Measurements from ENCODE around the gene BGN. TPM values are rescaled to one million over a fixed set of nuclear protein-coding genes. Genes with fewer than 3 reads are reported as not detected.

The BGN gene
- total RNA-seq, 1 experiment from 2014 or later = 1.2 TPM

- no peak overlapping the region for H2BK5ac ChIP-seq (ENCODE audit: insufficient read length, low read length)
- no peak overlapping the region for H3K4ac ChIP-seq (ENCODE audit: low read depth, low read length)
- no peak overlapping the region for H4K91ac ChIP-seq (ENCODE audit: insufficient read length, low read depth, low read length)
- no peaks in the 10 kb centered on the region for H3K23me2 ChIP-seq (ENCODE audit: insufficient read length, low read depth, low read length, poor library complexity, severe bottlenecking)
- H3K27me3 ChIP-seq (ENCODE audit: insufficient read depth, low read length) = no peaks in the 10 kb centered on the region
- Mint-ChIP-seq H3K27me3 (ENCODE audit: low read depth) (peaks cover 9% of the 10 kb centered on the region; the same call in 1 of the 2 replicates), H3K4me1 (no peaks in the 10 kb centered on the region), H3K27ac (no peak overlapping the region), H3K4me3 (no peak overlapping the region), H3K36me3 (ENCODE audit: insufficient read depth in 1 of 3, low read depth in 3 of 3) (peaks cover 0 to 2% (median 0%) of the 10 kb centered on the region in 3 experiments; a peak in 2 of 7 replicates), H3K9me3 (peaks cover 70 to 87% of the 10 kb centered on the region in 2 experiments)
- H2AFZ ChIP-seq (ENCODE audit: low read length) = no peak overlapping the region
- no peaks in the 10 kb centered on the region for H3K79me2 ChIP-seq (ENCODE audit: insufficient read depth, low read length)
- H4K20me1 ChIP-seq (ENCODE audit: control insufficient read depth, insufficient read depth, insufficient read length) = no peaks in the 10 kb centered on the region
- H3K18ac ChIP-seq (ENCODE audit: insufficient read length, low read depth, low read length) = no peak overlapping the region
- no peak overlapping the region for H2BK12ac ChIP-seq (ENCODE audit: insufficient read length, low read depth, low read length)
- H3K9me3 ChIP-seq (ENCODE audit: control insufficient read depth, low read depth, low read length) = peaks cover 56% of the 10 kb centered on the region
- H3K56ac ChIP-seq (ENCODE audit: insufficient read length, low read depth, low read length) = no peak overlapping the region
- H3T11ph ChIP-seq (ENCODE audit: low read length) = no peak overlapping the region
- no peak overlapping the region for H3K27ac ChIP-seq (ENCODE audit: insufficient read length, low read depth, low read length)
- no peak for TF ChIP-seq CTCF (conservative IDR thresholded peaks at IDR 0.05)
- H3K14ac ChIP-seq (ENCODE audit: insufficient read depth, low read length) = no peak overlapping the region
- H4K8ac ChIP-seq (replicated peaks; ENCODE audit: insufficient read length, low read depth, low read length) = no peak overlapping the region
- H3K79me1 ChIP-seq (ENCODE audit: insufficient read depth, low read depth, low read length, poor library complexity, severe bottlenecking) = no peaks in the 10 kb centered on the region
- no peak overlapping the region for H3K4me2 ChIP-seq (ENCODE audit: insufficient read depth, insufficient read length, low read length)
- WGBS (ENCODE audit: extremely low coverage, insufficient read length, low lambda C conversion rate) = no CpG with 5 or more reads among the region's 12 CpGs
- no peaks in the 10 kb centered on the region for H3K4me1 ChIP-seq (ENCODE audit: insufficient read depth, low read length)
- H4K5ac ChIP-seq (ENCODE audit: insufficient read length, low read depth, low read length) = no peak overlapping the region
- H2BK15ac ChIP-seq (ENCODE audit: low read depth, low read length) = no peak overlapping the region
- no peak overlapping the region for H3K9ac ChIP-seq (ENCODE audit: extremely low read depth, insufficient read length, low read length)
- no peak overlapping the region for H2BK20ac ChIP-seq (ENCODE audit: low read depth, low read length, poor library complexity, severe bottlenecking)
- no peak overlapping the region for H2AK5ac ChIP-seq (ENCODE audit: insufficient read length, low read length)
- no peak overlapping the region for H3K23ac ChIP-seq (ENCODE audit: insufficient read length, low read depth, low read length)
- no peak for DNase-seq
- H2BK120ac ChIP-seq (ENCODE audit: low read depth, low read length, poor library complexity, severe bottlenecking) = no peak overlapping the region
Observed at GRCh38 chrX:153556767-153557166, 62.0 kb downstream of the BGN start.
